Activated T-cell treated with anti-CD3 and anti-CD28 coated beads, Interleukin-2, amount 50 U/mL, for 24 hours (primary cell): ENCODE measurements around the gene UBXN6.

Source experiments
- DNase-seq: peaks from one replicate; pipeline ENCODE4 v3.0.0-alpha.2; 2020
- H3K27ac Mint-ChIP-seq: 2 replicates; pipeline ENCODE4 v1.8.0; 2020; ENCODE audit warnings: mild to moderate bottlenecking, mixed read lengths
- H3K27me3 Mint-ChIP-seq: 2 replicates; pipeline ENCODE4 v1.8.0; 2020; ENCODE audit warnings: mixed read lengths
- H3K36me3 Mint-ChIP-seq: 2 replicates; pipeline ENCODE4 v1.8.0; 2020; ENCODE audit warnings: low read depth, mixed read lengths
- H3K4me1 Mint-ChIP-seq: 2 replicates; pipeline ENCODE4 v1.8.0; 2020; ENCODE audit warnings: low read depth, mixed read lengths
- H3K4me3 Mint-ChIP-seq: 2 replicates; pipeline ENCODE4 v1.8.0; 2020; ENCODE audit warnings: mild to moderate bottlenecking, moderate library complexity, mixed read lengths
- H3K9me3 Mint-ChIP-seq: 2 replicates; pipeline ENCODE4 v1.8.0; 2020; ENCODE audit warnings: mixed read lengths

Gene UBXN6

GRCh38 chr19:4428326-4428975, 29.1 kb downstream of the UBXN6 start:
- Mint-ChIP-seq H3K27me3 (no peaks in the 10 kb centered on the region), H3K36me3 (peaks cover 91% of the 10 kb centered on the region), H3K4me3 (no peak overlapping the region), H3K9me3 (no peaks in the 10 kb centered on the region), H3K27ac (no peak overlapping the region), H3K4me1 (no peaks in the 10 kb centered on the region)
- DNase-seq, result no peak

GRCh38 chr19:4425537-4425936, 32.1 kb downstream of the UBXN6 start:
- no peak for DNase-seq
- no peak overlapping the region for H3K4me3 Mint-ChIP-seq

DNA sequence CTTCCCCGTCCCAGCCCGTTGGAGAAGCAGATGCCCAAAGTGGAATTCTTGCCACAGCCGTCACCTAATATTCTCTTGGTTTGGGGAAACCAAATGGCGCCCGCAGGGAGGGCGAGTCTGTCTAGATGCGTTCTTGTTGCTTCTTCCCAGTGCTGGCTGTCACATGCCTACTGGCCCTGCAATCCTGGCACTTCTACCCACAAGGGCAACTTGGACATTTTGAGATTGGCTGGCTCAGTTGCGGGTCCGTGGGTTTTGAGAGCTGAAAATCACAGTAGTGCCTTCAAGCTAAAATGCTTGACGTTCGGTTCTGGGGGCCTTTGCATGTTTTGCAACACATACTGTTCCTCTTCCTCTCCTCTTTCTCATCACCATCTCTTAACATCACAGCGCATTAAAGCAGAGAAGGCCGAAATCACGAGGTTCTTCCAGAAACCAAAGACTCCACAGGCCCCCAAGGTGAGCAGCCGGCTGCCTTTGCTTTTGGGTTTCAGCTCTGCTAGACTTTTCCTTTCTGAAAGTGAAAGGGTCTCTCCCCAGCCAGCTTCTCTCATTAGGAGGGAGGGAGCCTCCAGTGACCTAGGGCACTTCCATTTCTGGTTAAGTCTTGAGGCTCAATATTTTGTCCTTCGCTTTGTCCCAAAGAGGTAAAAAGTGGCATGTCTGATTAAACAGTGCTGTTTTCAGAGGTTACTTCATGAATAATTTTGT, 34.0 kb downstream of the UBXN6 start:
- H3K27me3 Mint-ChIP-seq, result no peaks in the 10 kb centered on the region
- peak overlapping the region; percentile 40 for H3K27ac Mint-ChIP-seq
- H3K4me3 Mint-ChIP-seq, result no peak overlapping the region
- H3K4me1 Mint-ChIP-seq, result no peaks in the 10 kb centered on the region
- H3K36me3 Mint-ChIP-seq, result peaks cover 84% of the 10 kb centered on the region
- H3K9me3 Mint-ChIP-seq, result no peaks in the 10 kb centered on the region
- DNase-seq, result no peak

More at GRCh38 chr19:4425537-4425936, 32.1 kb downstream of the UBXN6 start:
- Mint-ChIP-seq H3K27me3 (no peaks in the 10 kb centered on the region), H3K36me3 (peaks cover 87% of the 10 kb centered on the region), H3K9me3 (no peaks in the 10 kb centered on the region), H3K4me1 (no peaks in the 10 kb centered on the region), H3K27ac (no peak overlapping the region)

DNA sequence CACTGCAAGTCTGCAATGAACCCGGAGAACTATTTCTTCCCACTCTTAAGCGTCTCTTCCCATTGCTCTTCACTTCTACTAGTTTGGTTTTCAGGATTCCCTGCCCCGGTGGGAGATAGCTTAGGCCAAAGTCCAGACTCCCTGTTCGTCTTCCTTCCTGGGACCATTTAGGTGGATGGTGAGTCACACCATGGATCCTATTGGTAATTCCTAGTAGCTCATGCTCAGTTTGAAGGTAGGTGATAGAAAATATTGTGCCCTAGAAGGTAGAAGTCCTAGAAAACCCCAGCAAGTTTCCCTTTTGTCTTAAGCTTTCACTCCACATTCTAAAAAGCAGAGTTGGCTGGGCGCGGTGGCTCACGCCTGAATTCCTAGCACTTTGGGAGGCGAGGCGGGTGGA, 41.3 kb downstream of the UBXN6 start:
- Mint-ChIP-seq H3K9me3 (no peaks in the 10 kb centered on the region), H3K36me3 (peaks cover 93% of the 10 kb centered on the region), H3K4me3 (no peak overlapping the region), H3K27ac (no peak overlapping the region), H3K4me1 (peaks cover 2% of the 10 kb centered on the region), H3K27me3 (no peaks in the 10 kb centered on the region)
- no peak for DNase-seq

GRCh38 chr19:4415352-4415751, 42.2 kb downstream of the UBXN6 start:
- H3K36me3 Mint-ChIP-seq, result peaks cover 95% of the 10 kb centered on the region
- no peaks in the 10 kb centered on the region for H3K27me3 Mint-ChIP-seq
- no peaks in the 10 kb centered on the region for H3K9me3 Mint-ChIP-seq
- no peak overlapping the region for H3K27ac Mint-ChIP-seq
- H3K4me3 Mint-ChIP-seq, result no peak overlapping the region
- no peak for DNase-seq
- peaks cover 2% of the 10 kb centered on the region for H3K4me1 Mint-ChIP-seq

DNA sequence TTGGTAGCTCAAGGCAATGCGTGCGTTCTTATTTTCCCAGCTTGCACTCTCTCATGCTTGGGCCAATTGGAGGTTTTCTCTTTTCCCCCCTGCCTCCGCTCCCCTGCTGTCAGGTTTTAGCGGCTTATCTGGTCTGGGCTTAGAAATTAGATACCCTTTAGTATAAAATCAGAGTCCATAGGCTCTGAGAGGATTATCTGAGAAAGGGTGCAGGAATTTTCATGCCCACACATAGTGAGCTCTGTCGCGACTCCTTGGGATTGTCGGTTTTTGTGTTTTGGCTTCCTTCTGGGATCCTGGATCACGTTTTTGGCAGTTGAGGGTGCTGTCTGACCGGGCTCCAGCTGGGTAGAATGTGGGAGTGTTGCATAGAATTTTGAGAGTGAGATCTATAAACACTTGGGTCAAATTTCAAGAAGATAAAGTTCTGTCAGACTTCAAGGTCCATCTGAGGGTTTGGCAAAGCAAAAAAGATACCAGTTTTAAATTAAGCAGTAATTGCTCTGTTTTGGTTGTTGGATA, 42.7 kb downstream of the UBXN6 start:
- no peak overlapping the region for H3K27ac Mint-ChIP-seq
- H3K9me3 Mint-ChIP-seq, result no peaks in the 10 kb centered on the region
- peaks cover 95% of the 10 kb centered on the region for H3K36me3 Mint-ChIP-seq
- H3K4me1 Mint-ChIP-seq, result peaks cover 2% of the 10 kb centered on the region
- DNase-seq, result no peak
- no peaks in the 10 kb centered on the region for H3K27me3 Mint-ChIP-seq
- H3K4me3 Mint-ChIP-seq, result no peak overlapping the region

- peaks cover 2% of the 10 kb centered on the region for H3K4me1 Mint-ChIP-seq
- no peaks in the 10 kb centered on the region for H3K9me3 Mint-ChIP-seq
- DNase-seq, result no peak
- no peak overlapping the region for H3K27ac Mint-ChIP-seq
- H3K27me3 Mint-ChIP-seq, result no peaks in the 10 kb centered on the region
- no peak overlapping the region for H3K4me3 Mint-ChIP-seq
- peaks cover 96% of the 10 kb centered on the region for H3K36me3 Mint-ChIP-seq
Measured at GRCh38 chr19:4414144-4414799, 43.3 kb downstream of the UBXN6 start.

DNA sequence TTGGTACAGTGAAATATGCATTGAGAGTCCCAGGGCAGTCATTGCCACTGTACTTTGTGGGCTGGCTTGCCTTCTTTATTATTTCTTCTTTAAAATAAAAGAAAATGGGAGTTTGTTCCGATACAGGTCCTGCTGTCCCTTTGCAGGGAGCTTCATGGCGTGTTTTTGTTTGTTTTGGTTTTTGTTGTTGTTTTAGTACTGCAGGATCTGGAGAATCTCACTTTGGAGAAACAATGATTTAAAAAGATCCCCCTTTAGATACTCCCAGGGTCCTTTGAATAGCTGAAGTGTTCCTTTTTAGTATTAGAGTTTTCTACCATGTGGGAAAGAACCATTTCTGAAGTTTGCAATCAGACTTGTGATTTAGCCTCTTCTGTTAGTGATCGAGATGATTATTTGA, 44.0 kb downstream of the UBXN6 start:
- Mint-ChIP-seq H3K4me3 (no peak overlapping the region), H3K27ac (no peak overlapping the region), H3K4me1 (peaks cover 2% of the 10 kb centered on the region), H3K9me3 (no peaks in the 10 kb centered on the region), H3K36me3 (peaks cover 97% of the 10 kb centered on the region), H3K27me3 (no peaks in the 10 kb centered on the region)
- no peak for DNase-seq

- DNase-seq, result no peak
- no peak overlapping the region for H3K4me3 Mint-ChIP-seq
- H3K36me3 Mint-ChIP-seq, result peaks cover 97% of the 10 kb centered on the region
- H3K9me3 Mint-ChIP-seq, result no peaks in the 10 kb centered on the region
- peaks cover 10% of the 10 kb centered on the region for H3K4me1 Mint-ChIP-seq
- H3K27ac Mint-ChIP-seq, result no peak overlapping the region
- H3K27me3 Mint-ChIP-seq, result no peaks in the 10 kb centered on the region
Measured at GRCh38 chr19:4409123-4409933, 48.3 kb downstream of the UBXN6 start.

GRCh38 chr19:4406626-4407025, 51.0 kb downstream of the UBXN6 start:
- peaks cover 26% of the 10 kb centered on the region for H3K4me1 Mint-ChIP-seq
- no peaks in the 10 kb centered on the region for H3K27me3 Mint-ChIP-seq
- no peak for DNase-seq
- H3K27ac Mint-ChIP-seq, result no peak overlapping the region
- H3K9me3 Mint-ChIP-seq, result no peaks in the 10 kb centered on the region
- H3K36me3 Mint-ChIP-seq, result peaks cover 84% of the 10 kb centered on the region
- no peak overlapping the region for H3K4me3 Mint-ChIP-seq

DNA sequence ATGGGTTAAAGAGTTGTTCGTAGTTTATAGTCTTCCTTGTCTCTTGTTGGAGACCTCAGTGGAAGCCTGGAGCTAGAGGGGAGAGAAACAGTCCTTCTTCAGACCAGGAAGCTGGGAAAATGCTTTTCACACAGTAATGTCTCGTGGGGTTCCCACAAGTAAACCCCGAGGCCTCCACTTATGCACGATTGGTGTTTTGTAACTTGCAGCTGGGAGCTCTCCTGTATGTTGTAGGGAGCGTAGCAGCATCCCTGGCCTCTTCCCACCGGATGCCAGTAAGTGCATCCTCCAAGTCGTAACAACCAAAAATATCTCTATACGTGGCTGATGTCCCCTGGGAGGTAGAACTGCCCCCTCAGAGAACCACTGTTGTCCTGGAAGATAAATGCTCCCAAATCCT, 51.6 kb downstream of the UBXN6 start:
- Mint-ChIP-seq H3K4me1 (peaks cover 33% of the 10 kb centered on the region), H3K27ac (no peak overlapping the region)

DNA sequence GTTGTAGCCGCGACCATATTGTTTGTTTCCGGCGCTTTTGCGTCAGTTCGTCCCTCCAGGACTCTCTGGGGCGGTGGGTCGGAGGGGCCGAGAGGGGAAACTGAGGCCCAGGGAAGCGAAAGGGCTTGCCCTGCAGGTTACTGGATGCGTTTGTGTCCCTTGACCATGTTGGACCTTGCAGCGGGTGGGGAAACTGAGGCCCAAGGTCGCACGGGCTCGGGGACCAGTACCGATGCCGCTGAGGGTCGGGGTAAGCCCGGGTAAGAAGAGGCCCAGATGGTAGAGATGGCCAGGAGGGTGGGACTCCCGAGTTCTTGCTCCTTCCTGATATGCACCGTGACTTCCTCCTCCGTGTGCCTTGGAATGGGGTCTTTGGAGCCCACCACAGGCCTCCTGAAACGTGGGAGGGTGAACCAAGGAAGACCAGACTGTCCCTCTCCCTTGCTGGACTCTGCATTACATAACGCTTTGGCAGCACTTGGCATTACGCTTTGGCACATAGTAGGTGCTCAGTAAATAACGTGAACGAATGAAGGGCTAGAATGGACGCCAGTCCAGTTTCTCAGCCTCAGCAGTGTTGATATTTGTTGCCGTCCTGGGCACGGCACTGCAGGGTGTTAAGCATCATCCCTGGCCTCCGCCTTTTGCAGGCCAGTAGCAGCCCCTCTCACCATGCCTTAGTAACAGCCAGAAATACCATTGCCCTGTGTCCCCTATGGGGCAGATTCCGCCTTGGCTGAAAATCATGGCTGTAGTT, 54.4 kb downstream of the UBXN6 start:
- Mint-ChIP-seq H3K4me1 (peaks cover 48% of the 10 kb centered on the region), H3K36me3 (peaks cover 69% of the 10 kb centered on the region), H3K27ac (peak overlapping the region; percentile 95), H3K9me3 (no peaks in the 10 kb centered on the region), H3K4me3 (peak overlapping the region; percentile 94), H3K27me3 (no peaks in the 10 kb centered on the region)
- DNase-seq, result no peak

More for the DNA sequence above, 51.6 kb downstream of the UBXN6 start:
- H3K27me3 Mint-ChIP-seq, result no peaks in the 10 kb centered on the region
- peaks cover 77% of the 10 kb centered on the region for H3K36me3 Mint-ChIP-seq
- no peaks in the 10 kb centered on the region for H3K9me3 Mint-ChIP-seq
- H3K4me3 Mint-ChIP-seq, result no peak overlapping the region
- DNase-seq, result no peak

- H3K9me3 Mint-ChIP-seq, result no peaks in the 10 kb centered on the region
- H3K27me3 Mint-ChIP-seq, result no peaks in the 10 kb centered on the region
- DNase-seq, result peak; percentile 98
- peak within 1 kb of the TSS; percentile 95 for H3K27ac Mint-ChIP-seq
- H3K4me3 Mint-ChIP-seq, result peak within 1 kb of the TSS; percentile 94
- peaks cover 64% of the 10 kb centered on the region for H3K36me3 Mint-ChIP-seq
- H3K4me1 Mint-ChIP-seq, result peaks cover 50% of the 10 kb centered on the region
Measured at GRCh38 chr19:4402171-4403004, 55.2 kb downstream of the UBXN6 start, which contains the start of gene CHAF1A. TSS of gene CHAF1A (plus strand) at chr19:4402640. CDS start at chr19:4402763, 123 bp downstream.
